SK-N-SH treated with all-trans-retinoic acid at 6 μM for 48 hours (cell line): ENCODE data around the gene NDFIP1.

Source experiments
- ATAC-seq: fragments of 200-7000 bp; cut with Tn5 transposase; 3 replicates; pipeline ENCODE4 v1.9.1; 2020; ENCODE audit warnings: mild to moderate bottlenecking, moderate library complexity
- BACH2 ChIP-seq: fragments of 250-450 bp; sonication (Bioruptor Pico); IDR thresholded peaks from 2 replicates; pipeline ENCODE4 v1.9.0; 2021; ENCODE audit warnings: mild to moderate bottlenecking, borderline replicate concordance
- CREB5 ChIP-seq: fragments of 250-450 bp; sonication (Bioruptor Pico); IDR thresholded peaks from 2 replicates; pipeline ENCODE4 v1.5.1; 2020; ENCODE audit warnings: low read depth, mild to moderate bottlenecking, moderate library complexity
- CSDC2 ChIP-seq: fragments of 250-450 bp; sonication (Bioruptor Pico); IDR thresholded peaks from 2 replicates; pipeline ENCODE4 v1.5.0; 2020; ENCODE audit warnings: mild to moderate bottlenecking, moderate library complexity
- CSRNP3 ChIP-seq: fragments of 250-450 bp; sonication (Bioruptor Pico); IDR thresholded peaks from 2 replicates; pipeline ENCODE4 v1.5.1; 2021; ENCODE audit warnings: mild to moderate bottlenecking, moderate library complexity
- ESRRG ChIP-seq: fragments of 250-450 bp; sonication (Bioruptor Pico); IDR thresholded peaks from 2 replicates; pipeline ENCODE4 v1.6.1; 2021; ENCODE audit warnings: mild to moderate bottlenecking
- GLIS3 ChIP-seq: fragments of 250-450 bp; sonication (Bioruptor Pico); IDR thresholded peaks from 2 replicates; pipeline ENCODE4 v1.5.0; 2020; ENCODE audit warnings: mild to moderate bottlenecking, moderate library complexity
- ISL1 ChIP-seq: fragments of 250-450 bp; sonication (Bioruptor Pico); IDR thresholded peaks from 2 replicates; pipeline ENCODE4 v2.1.2; 2022; ENCODE audit warnings: mild to moderate bottlenecking, moderate library complexity
- OSR1 ChIP-seq: fragments of 250-450 bp; sonication (Bioruptor Pico); IDR thresholded peaks from 2 replicates; pipeline ENCODE4 v1.8.0; 2022; ENCODE audit warnings: moderate library complexity, mild to moderate bottlenecking, inconsistent platforms
- PATZ1 ChIP-seq: fragments of 250-450 bp; sonication (Bioruptor Pico); IDR thresholded peaks from 2 replicates; pipeline ENCODE4 v1.8.0; 2020; ENCODE audit warnings: mild to moderate bottlenecking, moderate library complexity, borderline replicate concordance
- PPARA ChIP-seq: fragments of 250-450 bp; sonication (Bioruptor Pico); IDR thresholded peaks from 2 replicates; pipeline ENCODE4 v1.5.0; 2020; ENCODE audit warnings: mild to moderate bottlenecking, borderline replicate concordance
- RARB ChIP-seq: fragments of 250-450 bp; sonication (Bioruptor Pico); IDR thresholded peaks from 2 replicates; pipeline ENCODE4 v1.8.0; 2021; ENCODE audit warnings: mild to moderate bottlenecking, moderate library complexity
- SNAI2 ChIP-seq: fragments of 250-450 bp; sonication (Bioruptor Pico); IDR thresholded peaks from 2 replicates; pipeline ENCODE4 v1.5.0; 2020; ENCODE audit warnings: mild to moderate bottlenecking, moderate library complexity
- TCF4 ChIP-seq: fragments of 250-450 bp; sonication (Bioruptor Pico); IDR thresholded peaks from 2 replicates; pipeline ENCODE4 v1.8.0; 2021; ENCODE audit warnings: mild to moderate bottlenecking, moderate library complexity, borderline replicate concordance
- TOX ChIP-seq: fragments of 250-450 bp; sonication (Bioruptor Pico); IDR thresholded peaks from 2 replicates; pipeline ENCODE4 v1.8.0; 2021; ENCODE audit warnings: mild to moderate bottlenecking, moderate library complexity, borderline replicate concordance
- ZC3H10 ChIP-seq: fragments of 250-450 bp; sonication (Bioruptor Pico); IDR thresholded peaks from 2 replicates; pipeline ENCODE4 v1.5.1; 2021; ENCODE audit warnings: mild to moderate bottlenecking, moderate library complexity
- ZFP3 ChIP-seq: fragments of 250-450 bp; sonication (Bioruptor Pico); IDR thresholded peaks from 2 replicates; pipeline ENCODE4 v1.5.0; 2020; ENCODE audit warnings: mild to moderate bottlenecking, moderate library complexity
- ZNF565 ChIP-seq: fragments of 450-650 bp; formaldehyde crosslinking; conservative IDR thresholded peaks from 2 replicates; pipeline ENCODE4 v1.5.0; 2020; ENCODE audit warnings: low read depth, mild to moderate bottlenecking, moderate library complexity
- ZNF8 ChIP-seq: fragments of 450-650 bp; formaldehyde crosslinking; IDR thresholded peaks from 2 replicates; pipeline ENCODE4 v1.5.0; 2020; ENCODE audit warnings: mild to moderate bottlenecking, moderate library complexity
- TF ChIP-seq, protein P1 (sequence below): fragments of 250-450 bp; sonication (Bioruptor Pico); IDR thresholded peaks from 2 replicates; pipeline ENCODE4 v1.8.0; 2021; ENCODE audit warnings: low read depth, mild to moderate bottlenecking, moderate library complexity, borderline replicate concordance
- TF ChIP-seq, protein P2 (sequence below): fragments of 250-450 bp; sonication (Bioruptor Pico); IDR thresholded peaks from 2 replicates; pipeline ENCODE4 v1.5.0; 2020; ENCODE audit warnings: mild to moderate bottlenecking, moderate library complexity

Gene NDFIP1

GRCh38 chr5:142074006-142074405, 34.6 kb upstream of the NDFIP1 start:
- no peak for TF ChIP-seq TCF4 (CRISPR knock-in tag)
- no peak for TF ChIP-seq ZFP3 (CRISPR knock-in tag)
- no peak for TF ChIP-seq BACH2 (CRISPR knock-in tag)
- TF ChIP-seq PATZ1 = no peak
- TF ChIP-seq CSRNP3 (CRISPR knock-in tag) = no peak
- no peak for TF ChIP-seq GLIS3
- TF ChIP-seq ZNF8 = no peak
- TF ChIP-seq ISL1 (CRISPR knock-in tag) = no peak
- no peak for TF ChIP-seq ZC3H10
- no peak for TF ChIP-seq PPARA (CRISPR knock-in tag)
- TF ChIP-seq TOX (CRISPR knock-in tag) = no peak
- TF ChIP-seq CREB5 (CRISPR knock-in tag) = no peak
- TF ChIP-seq, protein P1, sequence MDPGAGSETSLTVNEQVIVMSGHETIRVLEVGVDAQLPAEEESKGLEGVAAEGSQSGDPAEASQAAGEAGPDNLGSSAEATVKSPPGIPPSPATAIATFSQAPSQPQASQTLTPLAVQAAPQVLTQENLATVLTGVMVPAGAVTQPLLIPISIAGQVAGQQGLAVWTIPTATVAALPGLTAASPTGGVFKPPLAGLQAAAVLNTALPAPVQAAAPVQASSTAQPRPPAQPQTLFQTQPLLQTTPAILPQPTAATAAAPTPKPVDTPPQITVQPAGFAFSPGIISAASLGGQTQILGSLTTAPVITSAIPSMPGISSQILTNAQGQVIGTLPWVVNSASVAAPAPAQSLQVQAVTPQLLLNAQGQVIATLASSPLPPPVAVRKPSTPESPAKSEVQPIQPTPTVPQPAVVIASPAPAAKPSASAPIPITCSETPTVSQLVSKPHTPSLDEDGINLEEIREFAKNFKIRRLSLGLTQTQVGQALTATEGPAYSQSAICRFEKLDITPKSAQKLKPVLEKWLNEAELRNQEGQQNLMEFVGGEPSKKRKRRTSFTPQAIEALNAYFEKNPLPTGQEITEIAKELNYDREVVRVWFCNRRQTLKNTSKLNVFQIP (CRISPR knock-in tag) = no peak
- no peak for TF ChIP-seq CSDC2
- TF ChIP-seq RARB (CRISPR knock-in tag) = no peak
- no peak for TF ChIP-seq SNAI2
- no peak for TF ChIP-seq ZNF565
- TF ChIP-seq, protein P2, sequence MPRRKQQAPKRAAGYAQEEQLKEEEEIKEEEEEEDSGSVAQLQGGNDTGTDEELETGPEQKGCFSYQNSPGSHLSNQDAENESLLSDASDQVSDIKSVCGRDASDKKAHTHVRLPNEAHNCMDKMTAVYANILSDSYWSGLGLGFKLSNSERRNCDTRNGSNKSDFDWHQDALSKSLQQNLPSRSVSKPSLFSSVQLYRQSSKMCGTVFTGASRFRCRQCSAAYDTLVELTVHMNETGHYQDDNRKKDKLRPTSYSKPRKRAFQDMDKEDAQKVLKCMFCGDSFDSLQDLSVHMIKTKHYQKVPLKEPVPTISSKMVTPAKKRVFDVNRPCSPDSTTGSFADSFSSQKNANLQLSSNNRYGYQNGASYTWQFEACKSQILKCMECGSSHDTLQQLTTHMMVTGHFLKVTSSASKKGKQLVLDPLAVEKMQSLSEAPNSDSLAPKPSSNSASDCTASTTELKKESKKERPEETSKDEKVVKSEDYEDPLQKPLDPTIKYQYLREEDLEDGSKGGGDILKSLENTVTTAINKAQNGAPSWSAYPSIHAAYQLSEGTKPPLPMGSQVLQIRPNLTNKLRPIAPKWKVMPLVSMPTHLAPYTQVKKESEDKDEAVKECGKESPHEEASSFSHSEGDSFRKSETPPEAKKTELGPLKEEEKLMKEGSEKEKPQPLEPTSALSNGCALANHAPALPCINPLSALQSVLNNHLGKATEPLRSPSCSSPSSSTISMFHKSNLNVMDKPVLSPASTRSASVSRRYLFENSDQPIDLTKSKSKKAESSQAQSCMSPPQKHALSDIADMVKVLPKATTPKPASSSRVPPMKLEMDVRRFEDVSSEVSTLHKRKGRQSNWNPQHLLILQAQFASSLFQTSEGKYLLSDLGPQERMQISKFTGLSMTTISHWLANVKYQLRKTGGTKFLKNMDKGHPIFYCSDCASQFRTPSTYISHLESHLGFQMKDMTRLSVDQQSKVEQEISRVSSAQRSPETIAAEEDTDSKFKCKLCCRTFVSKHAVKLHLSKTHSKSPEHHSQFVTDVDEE (CRISPR knock-in tag) = no peak
- no peak for TF ChIP-seq OSR1 (CRISPR knock-in tag)
- TF ChIP-seq ESRRG (CRISPR knock-in tag) = no peak
- ATAC-seq = no peak

- no peak for ATAC-seq
- TF ChIP-seq PPARA (CRISPR knock-in tag) (no peak), ZC3H10 (no peak), ESRRG (CRISPR knock-in tag) (no peak), CSDC2 (no peak), PATZ1 (no peak), CREB5 (CRISPR knock-in tag) (no peak), OSR1 (CRISPR knock-in tag) (no peak)
Observed at GRCh38 chr5:142078221-142078620, 30.4 kb upstream of the NDFIP1 start.
